Right cardiac atrium (tissue), 5 donors: ENCODE data around the gene PWWP2A. TPM values are rescaled to one million over a fixed set of nuclear protein-coding genes. Genes with fewer than 3 reads are reported as not detected.

Experiments used
- ATAC-seq, 2 donors: fragments of 200-7000 bp; cut with Tn5 transposase; one replicate each; pipeline versions ENCODE4 v1.8.0 to v1.9.1; 2020; ENCODE audit warnings: moderate library complexity in 2 of 2, mild to moderate bottlenecking in 1 of 2
- DNase-seq, 3 donors: peaks; one replicate each; pipeline ENCODE4 v3.0.0-alpha.2; 2020
- H3K27ac ChIP-seq: one replicate; pipeline ENCODE4 v1.5.1; 2013; ENCODE audit warnings: mild to moderate bottlenecking, low read length, control low read depth, moderate library complexity
- H3K27me3 ChIP-seq: one replicate; pipeline ENCODE4 v1.6.1; 2013; ENCODE audit not compliant: control insufficient read depth, insufficient read depth
- H3K4me1 ChIP-seq: one replicate; pipeline ENCODE4 v1.6.1; 2013; ENCODE audit warnings: low read length; ENCODE audit not compliant: control insufficient read depth, insufficient read depth
- H3K4me3 ChIP-seq: one replicate; pipeline ENCODE4 v1.5.1; 2013; ENCODE audit warnings: low read length, control low read depth
- H3K9me3 ChIP-seq: one replicate; pipeline ENCODE4 v1.6.1; 2013; ENCODE audit warnings: low read length; ENCODE audit not compliant: control insufficient read depth
- WGBS: extraction: QIAGEN DNeasy Blood & Tissue Kit; methylation state at CpG from one replicate; pipeline ENCODE4 v1.1.7; 2013; 5-methylcytosine and 5-hydroxymethylcytosine counted together
- intact Hi-C, 4 donors: fragments of 100-400 bp; cut with DNase I; formaldehyde crosslinking; loops; one replicate each; pipeline versions ENCODE4 v1.11.0 to v1.14.0; 2022 to 2023
- polyA plus RNA-seq: library from polyadenylated mRNA; stranded (reverse); fragments of 200-250 nt; gene quantifications from one replicate; pipeline ENCODE4 v1.2.3, GENCODE V29; 2013
- total RNA-seq, 4 donors: library from RNA; stranded (reverse); fragmentation: NEBNext Ultra II Directional; extraction: Animal tissue kit (Norgen Biotek cat#: 25700); gene quantifications; one replicate each; pipeline ENCODE4 v1.2.1, GENCODE V29; 2021
- donor health status: healthy with polysubstance abuse.
- donor health status: DM: no; HTN: yes; CAD: no.
- donor health status: DM: no; HTN: no; CAD: no.
- donor health status: DM: no; HTN: yes; CAD: no; lungs with severe emphysema.
- donor health status: DM: yes; HTN: yes; CAD: no.

Gene PWWP2A
- total and polyA plus RNA-seq, 5 donors, result 4.5 to 18.2 (median 14.2) TPM

DNA sequence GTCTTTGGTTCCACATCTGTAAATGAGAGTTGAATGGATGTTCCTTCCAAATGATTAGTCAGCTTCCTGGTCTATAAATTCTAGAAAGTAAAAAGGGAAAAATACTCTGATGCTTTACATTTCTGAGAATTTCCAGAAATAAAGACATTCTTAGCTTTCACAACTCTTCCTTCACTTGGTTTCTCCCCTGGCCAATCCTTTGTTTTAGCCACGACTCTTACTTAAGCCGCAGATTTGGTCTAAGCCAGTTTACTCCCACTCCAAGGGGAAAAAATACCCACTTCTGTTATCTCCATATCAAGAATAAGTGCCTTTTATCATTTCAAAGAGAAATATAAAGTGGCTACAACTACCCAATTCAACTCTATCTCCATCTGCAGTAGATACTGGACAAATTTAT, 29.7 kb downstream of the PWWP2A start:
- 71% methylated on average over 2 of the region's 2 CpGs for WGBS
- H3K4me3 ChIP-seq, result no peak overlapping the region
- ATAC-seq, result no peak

DNA sequence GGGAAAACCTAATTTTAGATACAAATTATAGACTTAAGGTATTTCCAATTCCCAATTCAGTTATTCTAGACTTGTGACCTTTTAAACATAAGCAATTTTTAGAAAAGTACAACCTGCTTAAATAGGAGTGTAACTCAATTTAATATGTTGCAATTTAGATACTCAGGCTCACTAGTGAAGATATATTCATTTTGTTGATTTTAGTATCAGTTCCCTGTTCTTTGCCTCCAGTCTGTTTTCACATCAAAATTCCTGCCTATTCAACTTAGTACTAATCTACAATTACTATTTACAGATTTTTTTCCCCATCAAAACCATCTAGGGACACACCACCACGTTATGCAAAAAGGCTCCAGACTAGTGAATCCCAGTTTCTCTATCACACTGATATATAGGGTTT, 30.4 kb downstream of the PWWP2A start:
- no peak for ATAC-seq
- Histone ChIP-seq H3K27ac (no peak overlapping the region), H3K27me3 (no peaks in the 10 kb centered on the region), H3K9me3 (no peaks in the 10 kb centered on the region), H3K4me3 (no peak overlapping the region), H3K4me1 (no peaks in the 10 kb centered on the region)
- 82% methylated on average over 1 of the region's 1 CpG for WGBS
- intact Hi-C loops, result no loop called here
- no peak for DNase-seq

More for the DNA sequence above, 29.7 kb downstream of the PWWP2A start:
- no peak overlapping the region for H3K27ac ChIP-seq
- H3K4me1 ChIP-seq, result no peaks in the 10 kb centered on the region
- H3K27me3 ChIP-seq, result no peaks in the 10 kb centered on the region
- intact Hi-C loops, result no loop called here
- H3K9me3 ChIP-seq, result no peaks in the 10 kb centered on the region
- DNase-seq, result no peak

DNA sequence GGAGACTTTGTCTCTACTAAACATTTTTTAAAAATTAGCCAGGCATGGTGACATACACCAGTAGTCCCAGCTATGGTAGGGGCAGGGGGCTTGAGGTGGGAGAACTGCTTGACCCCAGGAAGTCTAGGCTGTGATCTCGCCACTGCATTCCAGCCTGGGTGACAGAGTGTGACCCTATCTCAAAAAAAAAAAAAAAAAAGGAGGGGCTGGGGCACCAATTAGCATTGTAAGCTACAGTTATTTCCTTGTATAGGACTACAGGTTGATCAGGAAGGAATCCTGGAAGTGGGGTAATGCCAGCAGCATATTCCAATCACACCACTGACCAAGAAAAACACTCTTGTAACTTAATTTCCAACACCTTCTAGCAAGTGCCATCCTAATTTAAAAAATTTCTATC, 32.1 kb downstream of the PWWP2A start:
- DNase-seq, result no peak
- H3K27ac ChIP-seq, result no peak overlapping the region
- no peak for ATAC-seq
- WGBS, result 97% methylated on average over 1 of the region's 1 CpG
- no peaks in the 10 kb centered on the region for H3K4me1 ChIP-seq
- H3K9me3 ChIP-seq, result no peaks in the 10 kb centered on the region
- H3K4me3 ChIP-seq, result no peak overlapping the region
- H3K27me3 ChIP-seq, result no peaks in the 10 kb centered on the region
- intact Hi-C loops, result no loop called here

DNA sequence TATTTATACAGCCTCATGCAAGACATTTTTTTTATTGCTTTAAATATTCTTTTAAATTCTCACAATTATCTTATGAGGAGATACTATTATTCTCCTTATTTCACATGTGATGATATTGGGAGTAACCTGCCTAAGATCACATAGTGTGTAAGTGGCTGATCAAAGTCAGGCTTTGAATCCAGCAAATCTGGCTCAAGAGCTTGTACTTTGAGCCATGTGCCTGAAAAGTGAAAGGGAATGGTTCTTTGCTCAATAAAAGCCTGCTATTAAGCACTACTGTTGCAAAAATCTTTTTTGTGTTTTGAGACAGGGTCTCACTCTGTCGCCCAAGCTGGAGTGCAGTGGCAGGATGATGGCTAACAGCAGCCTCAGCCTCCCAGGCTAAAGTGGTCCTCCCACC, 35.1 kb downstream of the PWWP2A start:
- DNase-seq, result no peak
- Histone ChIP-seq H3K27ac (no peak overlapping the region), H3K4me1 (no peaks in the 10 kb centered on the region), H3K4me3 (no peak overlapping the region), H3K9me3 (no peaks in the 10 kb centered on the region), H3K27me3 (no peaks in the 10 kb centered on the region)
- no peak for ATAC-seq
- 93% methylated on average over 1 of the region's 1 CpG for WGBS
- intact Hi-C loops, result no loop called here

DNA sequence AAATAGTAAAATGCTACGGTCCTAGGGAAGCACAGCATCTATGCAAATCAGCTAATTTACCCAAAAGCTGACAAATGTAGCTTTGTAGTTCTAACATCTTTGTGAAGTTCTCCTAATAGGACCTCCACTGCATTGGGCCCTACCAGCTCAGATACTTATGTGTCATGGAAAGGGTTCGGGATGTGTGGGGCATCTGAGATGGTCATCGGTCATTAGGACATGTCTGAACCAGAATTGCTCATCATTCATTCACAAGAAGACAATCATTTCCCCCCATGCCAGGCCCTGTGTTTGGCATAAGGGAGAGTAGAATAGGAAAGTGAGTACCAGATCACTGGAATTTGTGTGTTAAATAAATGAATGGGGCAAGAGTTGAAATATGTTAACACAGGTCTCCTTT, 35.7 kb downstream of the PWWP2A start:
- WGBS, result 71% methylated on average over 3 of the region's 3 CpGs
- intact Hi-C loops, result no loop called here

DNA sequence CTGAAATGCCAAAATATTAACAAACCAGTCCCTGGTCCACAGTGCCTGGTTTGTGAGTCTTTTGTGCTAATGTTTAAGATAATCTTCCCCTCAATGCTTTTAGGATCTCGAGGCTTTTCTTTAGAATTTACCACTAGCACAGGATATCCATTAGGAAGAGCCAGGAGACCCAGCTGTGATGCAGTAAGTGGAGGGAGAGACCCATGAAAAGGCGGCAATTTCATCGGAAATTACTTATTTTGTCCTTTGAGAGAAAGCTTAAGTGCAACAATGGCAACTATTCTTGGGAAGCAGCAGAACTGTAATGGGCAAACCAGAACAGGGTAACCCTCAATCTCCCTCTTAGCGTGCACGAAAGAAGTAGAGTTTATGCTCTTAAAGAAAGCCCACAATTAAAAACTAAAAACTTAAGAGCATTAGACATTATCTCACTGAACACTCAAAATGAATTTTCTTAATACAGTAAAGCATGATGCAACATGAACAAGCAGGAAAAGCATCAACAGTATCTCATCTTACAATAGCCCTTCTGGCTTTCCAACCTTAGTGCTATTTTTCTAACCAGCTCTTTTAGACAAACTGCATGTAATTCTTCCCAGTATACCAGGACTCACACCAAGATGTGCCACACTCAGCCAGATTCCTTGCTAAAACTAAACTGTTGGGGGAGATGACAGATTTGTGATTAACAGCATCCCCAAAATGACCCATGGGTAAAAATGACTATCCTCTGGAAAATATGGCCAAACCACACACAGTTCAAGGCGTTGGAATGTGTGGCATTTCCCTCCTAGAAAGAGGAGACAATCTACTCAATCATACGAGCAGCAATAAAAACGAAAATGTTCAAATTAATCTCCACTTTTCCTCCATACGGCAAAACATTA, 36.4 kb downstream of the PWWP2A start:
- WGBS, result 53% methylated on average over 9 of the region's 9 CpGs
- Histone ChIP-seq H3K27me3 (no peaks in the 10 kb centered on the region), H3K4me3 (no peak overlapping the region), H3K9me3 (no peaks in the 10 kb centered on the region), H3K27ac (no peak overlapping the region), H3K4me1 (no peaks in the 10 kb centered on the region)
- ATAC-seq (peak in 1 of 2 donors; percentile 28), DNase-seq (no peak)
- intact Hi-C loops, result no loop called here

More for the DNA sequence above, 35.7 kb downstream of the PWWP2A start:
- Histone ChIP-seq H3K27me3 (no peaks in the 10 kb centered on the region), H3K4me1 (no peaks in the 10 kb centered on the region), H3K27ac (no peak overlapping the region), H3K4me3 (no peak overlapping the region), H3K9me3 (no peaks in the 10 kb centered on the region)
- ATAC-seq (no peak), DNase-seq (no peak)

DNA sequence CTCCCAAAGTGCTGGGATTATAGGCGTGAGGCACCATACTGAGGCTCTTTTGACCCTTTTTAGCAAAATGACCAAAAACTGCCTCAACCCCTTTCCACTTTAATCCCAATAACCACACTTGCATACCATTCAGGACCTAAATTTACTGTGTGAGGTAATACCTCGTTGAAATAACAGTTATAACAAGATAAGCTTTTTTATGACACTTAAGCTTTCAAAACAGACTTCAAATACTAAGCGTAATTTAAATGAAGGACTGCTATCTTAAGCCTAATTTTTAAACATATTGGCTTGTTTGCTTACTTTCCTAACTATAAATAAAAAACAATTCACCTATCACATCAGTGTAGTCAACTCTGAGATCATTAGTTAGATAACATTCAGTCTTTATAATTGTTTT, 37.8 kb downstream of the PWWP2A start:
- Histone ChIP-seq H3K27ac (no peak overlapping the region), H3K4me1 (no peaks in the 10 kb centered on the region), H3K27me3 (no peaks in the 10 kb centered on the region), H3K4me3 (no peak overlapping the region), H3K9me3 (no peaks in the 10 kb centered on the region)
- DNase-seq (no peak), ATAC-seq (no peak)
- intact Hi-C loops, result no loop called here
- 73% methylated on average over 3 of the region's 3 CpGs for WGBS

DNA sequence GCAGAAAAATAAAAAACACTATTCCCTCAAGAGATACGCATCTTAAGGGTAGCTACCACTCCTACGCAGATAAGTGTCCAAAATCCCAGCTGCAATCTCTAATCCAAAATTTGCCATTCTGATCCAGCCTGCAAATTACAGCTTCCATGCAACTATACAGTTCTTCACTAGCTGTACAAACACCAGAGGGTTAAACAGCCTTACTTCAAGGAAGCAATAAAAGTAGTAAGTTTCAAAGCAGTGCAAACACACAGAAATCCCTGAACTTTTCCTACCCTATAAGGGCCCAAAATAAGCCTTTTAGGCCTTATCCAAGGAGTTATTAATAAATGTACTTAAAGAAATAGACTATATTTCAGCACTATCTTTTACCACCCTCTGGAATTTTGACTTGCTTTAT, 39.5 kb downstream of the PWWP2A start:
- no peaks in the 10 kb centered on the region for H3K9me3 ChIP-seq
- ATAC-seq (no peak), DNase-seq (no peak)
- H3K4me3 ChIP-seq, result no peak overlapping the region
- H3K27me3 ChIP-seq, result no peaks in the 10 kb centered on the region
- H3K27ac ChIP-seq, result no peak overlapping the region
- intact Hi-C loops, result no loop called here
- no peaks in the 10 kb centered on the region for H3K4me1 ChIP-seq
- 90% methylated on average over 2 of the region's 2 CpGs for WGBS

DNA sequence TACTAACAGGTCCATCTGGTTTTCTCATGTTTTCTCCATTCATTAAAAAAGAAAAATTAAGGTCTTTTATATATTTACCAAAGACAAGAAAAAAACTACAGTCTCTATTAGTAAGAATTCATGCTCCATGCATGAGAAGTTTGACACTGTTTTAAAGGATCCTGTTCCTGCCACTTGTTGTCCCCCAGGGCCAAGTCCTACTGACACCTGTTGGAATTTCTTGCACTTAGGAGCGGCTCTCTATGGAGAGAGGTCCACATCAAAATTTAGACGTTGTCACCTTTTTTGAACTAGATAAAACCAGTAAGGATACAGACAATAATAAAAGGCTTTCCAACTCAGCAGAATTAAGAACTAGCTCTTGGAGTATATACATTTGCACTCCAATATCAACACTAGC, 42.3 kb downstream of the PWWP2A start:
- H3K9me3 ChIP-seq, result no peaks in the 10 kb centered on the region
- no peak for ATAC-seq
- H3K4me3 ChIP-seq, result no peak overlapping the region
- no peak for DNase-seq
- H3K27ac ChIP-seq, result no peak overlapping the region
- H3K27me3 ChIP-seq, result no peaks in the 10 kb centered on the region
- 76% methylated on average over 2 of the region's 2 CpGs for WGBS
- no peaks in the 10 kb centered on the region for H3K4me1 ChIP-seq
- intact Hi-C loops, result no loop called here

DNA sequence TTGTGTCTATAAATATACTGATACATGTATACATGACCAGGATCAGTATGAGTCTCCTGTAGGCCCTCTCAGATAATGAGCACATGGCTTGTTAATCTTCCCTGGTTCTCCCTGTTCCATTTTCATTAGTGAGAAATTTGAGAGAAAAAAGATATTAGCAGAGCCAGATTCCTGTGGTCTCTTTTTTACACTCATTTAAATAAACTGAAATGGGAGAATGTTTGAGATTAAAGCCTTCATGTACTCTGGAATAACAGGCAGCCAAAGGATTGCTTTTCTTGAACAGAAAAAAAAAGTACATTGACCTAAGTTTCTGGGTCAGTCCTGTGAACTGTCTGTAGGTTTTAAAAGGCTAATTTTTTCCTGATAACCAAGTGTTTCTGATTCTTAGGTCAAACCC, 44.2 kb downstream of the PWWP2A start:
- ATAC-seq, result no peak
- Histone ChIP-seq H3K27ac (no peak overlapping the region), H3K4me3 (no peak overlapping the region), H3K9me3 (no peaks in the 10 kb centered on the region), H3K27me3 (no peaks in the 10 kb centered on the region), H3K4me1 (peaks cover 6% of the 10 kb centered on the region)
- DNase-seq, result no peak
- intact Hi-C loops, result no loop called here

DNA sequence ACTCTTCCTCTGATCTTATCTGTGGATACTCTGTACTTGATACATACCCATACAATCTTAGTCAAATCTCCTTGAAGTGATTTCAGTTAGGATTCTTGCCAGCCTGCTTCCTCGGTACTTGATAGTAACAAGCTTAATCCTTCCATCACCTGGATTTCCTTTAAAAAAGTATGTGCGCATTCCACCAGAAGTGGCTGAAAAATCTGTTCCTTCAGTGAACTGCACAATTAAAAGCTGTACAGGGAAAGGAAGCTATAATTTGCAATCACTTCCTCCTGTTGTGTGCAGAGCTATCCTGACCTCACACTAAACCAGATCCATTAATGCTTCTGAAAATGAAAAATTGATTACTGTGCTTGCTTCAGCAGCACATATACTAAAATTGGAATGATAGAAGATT, 47.3 kb downstream of the PWWP2A start:
- intact Hi-C loops, result no loop called here
- no peak overlapping the region for H3K4me3 ChIP-seq
- 31% methylated on average over 2 of the region's 2 CpGs for WGBS
- H3K9me3 ChIP-seq, result no peaks in the 10 kb centered on the region
- ATAC-seq (no peak), DNase-seq (no peak)
- peaks cover 6% of the 10 kb centered on the region for H3K4me1 ChIP-seq
- no peak overlapping the region for H3K27ac ChIP-seq
- no peaks in the 10 kb centered on the region for H3K27me3 ChIP-seq

DNA sequence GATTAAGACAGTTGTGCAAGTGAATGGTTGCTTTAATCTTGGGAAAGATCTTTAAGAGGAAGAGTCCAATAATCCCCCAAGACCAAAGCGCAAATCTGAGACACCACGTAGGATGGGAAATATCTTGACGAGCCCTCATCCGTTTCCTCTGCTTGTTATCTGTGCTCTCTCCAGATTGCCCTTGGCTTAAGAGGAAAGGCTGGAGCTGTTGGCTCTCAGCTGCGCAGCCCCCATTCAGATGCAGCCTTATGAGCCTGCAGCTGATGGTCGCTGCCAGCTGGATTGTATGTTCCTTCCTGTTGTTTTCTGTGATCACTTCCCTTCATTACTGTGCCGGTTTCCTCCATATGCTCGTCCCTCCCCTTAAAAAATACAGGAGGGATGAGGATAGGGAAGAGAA, 47.7 kb downstream of the PWWP2A start:
- DNase-seq, result peak; percentile 36 to 77 (median 75)
- ATAC-seq, result peak; percentile 73 to 85
- intact Hi-C loops, result no loop called here
- Histone ChIP-seq H3K27me3 (no peaks in the 10 kb centered on the region), H3K4me3 (no peak overlapping the region), H3K9me3 (no peaks in the 10 kb centered on the region), H3K4me1 (peaks cover 6% of the 10 kb centered on the region), H3K27ac (no peak overlapping the region)
- WGBS, result 9% methylated on average over 8 of the region's 8 CpGs
